ENCODE data around the gene SETD3. TPM values are rescaled to one million over a fixed set of nuclear protein-coding genes. Genes with fewer than 3 reads are reported as not detected.

SETD3 gene
- total RNA-seq, 1 donor from 2014 or later = 49.1 TPM

DNA sequence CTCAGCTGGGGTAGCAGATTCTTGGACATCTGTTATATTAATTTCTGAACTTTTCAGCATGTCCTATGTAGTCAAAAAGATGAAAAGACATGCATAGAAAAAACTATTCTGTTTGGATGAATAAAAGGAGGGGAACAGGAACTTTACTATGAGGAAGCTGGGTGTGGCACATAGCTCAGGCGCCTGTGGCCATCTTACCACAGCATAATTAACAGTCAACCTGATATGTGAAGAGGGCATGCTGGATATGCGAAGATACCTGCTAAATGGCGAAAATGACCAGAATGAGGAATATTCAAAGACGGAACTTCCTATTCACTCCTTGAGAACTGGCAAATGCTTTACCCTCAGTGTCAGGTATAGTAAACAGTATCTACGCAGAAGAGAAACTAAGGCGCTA, 18.4 kb downstream of the SETD3 start:
- H3K4me1 Mint-ChIP-seq (ENCODE audit: unreplicated experiment) = peaks cover 4% of the 10 kb centered on the region
- no peak overlapping the region for H3K4me3 Mint-ChIP-seq (ENCODE audit: unreplicated experiment)
- no peaks in the 10 kb centered on the region for H3K27me3 Mint-ChIP-seq (ENCODE audit: unreplicated experiment)
- peaks cover 26% of the 10 kb centered on the region for H3K36me3 Mint-ChIP-seq (ENCODE audit: unreplicated experiment)
- no peak overlapping the region for H3K27ac Mint-ChIP-seq (ENCODE audit: unreplicated experiment)
- DNase-seq (ENCODE audit: extremely low spot score, unreplicated experiment) = no peak
- TF ChIP-seq, protein P1, sequence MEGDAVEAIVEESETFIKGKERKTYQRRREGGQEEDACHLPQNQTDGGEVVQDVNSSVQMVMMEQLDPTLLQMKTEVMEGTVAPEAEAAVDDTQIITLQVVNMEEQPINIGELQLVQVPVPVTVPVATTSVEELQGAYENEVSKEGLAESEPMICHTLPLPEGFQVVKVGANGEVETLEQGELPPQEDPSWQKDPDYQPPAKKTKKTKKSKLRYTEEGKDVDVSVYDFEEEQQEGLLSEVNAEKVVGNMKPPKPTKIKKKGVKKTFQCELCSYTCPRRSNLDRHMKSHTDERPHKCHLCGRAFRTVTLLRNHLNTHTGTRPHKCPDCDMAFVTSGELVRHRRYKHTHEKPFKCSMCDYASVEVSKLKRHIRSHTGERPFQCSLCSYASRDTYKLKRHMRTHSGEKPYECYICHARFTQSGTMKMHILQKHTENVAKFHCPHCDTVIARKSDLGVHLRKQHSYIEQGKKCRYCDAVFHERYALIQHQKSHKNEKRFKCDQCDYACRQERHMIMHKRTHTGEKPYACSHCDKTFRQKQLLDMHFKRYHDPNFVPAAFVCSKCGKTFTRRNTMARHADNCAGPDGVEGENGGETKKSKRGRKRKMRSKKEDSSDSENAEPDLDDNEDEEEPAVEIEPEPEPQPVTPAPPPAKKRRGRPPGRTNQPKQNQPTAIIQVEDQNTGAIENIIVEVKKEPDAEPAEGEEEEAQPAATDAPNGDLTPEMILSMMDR (IDR thresholded peaks at IDR 0.05) = no peak
- no peaks in the 10 kb centered on the region for H3K9me3 Mint-ChIP-seq (ENCODE audit: unreplicated experiment)

DNA sequence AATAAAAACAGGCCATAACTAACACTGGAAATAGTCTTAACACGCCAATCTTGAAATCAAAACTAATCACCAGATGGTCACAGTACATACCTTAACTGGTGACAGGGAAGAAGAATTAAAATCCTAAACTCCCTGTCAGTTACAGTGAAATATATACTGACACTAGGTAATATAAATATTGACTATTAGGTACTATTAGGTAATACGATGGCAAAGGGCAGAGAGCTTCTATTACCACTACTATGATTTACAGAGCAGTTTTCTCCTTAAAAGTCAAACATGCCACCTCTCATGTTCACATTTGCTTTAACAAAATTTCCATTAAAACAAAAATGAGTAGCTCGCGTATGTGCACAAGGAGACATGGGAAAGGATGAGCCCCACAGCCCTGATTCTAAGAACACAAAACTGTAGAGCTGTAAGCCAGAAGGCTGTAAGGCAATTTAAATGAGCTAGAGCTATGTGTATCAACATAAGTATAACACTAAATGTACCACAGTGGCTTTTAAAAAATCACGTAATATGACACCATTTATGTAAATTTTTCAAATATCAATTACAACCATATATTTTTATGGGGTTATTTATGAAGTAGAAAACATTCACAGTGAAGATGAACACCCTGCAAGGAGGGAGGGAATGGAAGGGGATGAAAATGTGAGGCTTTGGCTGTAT, 19.1 kb downstream of the SETD3 start:
- no peaks in the 10 kb centered on the region for H3K4me1 Mint-ChIP-seq (ENCODE audit: unreplicated experiment)
- DNase-seq (ENCODE audit: extremely low spot score, unreplicated experiment) = no peak
- no peak overlapping the region for H3K4me3 Mint-ChIP-seq (ENCODE audit: unreplicated experiment)
- H3K36me3 Mint-ChIP-seq (ENCODE audit: unreplicated experiment) = peaks cover 32% of the 10 kb centered on the region
- no peak overlapping the region for H3K27ac Mint-ChIP-seq (ENCODE audit: unreplicated experiment)
- TF ChIP-seq, protein P1 (IDR thresholded peaks at IDR 0.05) = no peak
- no peaks in the 10 kb centered on the region for H3K9me3 Mint-ChIP-seq (ENCODE audit: unreplicated experiment)
- H3K27me3 Mint-ChIP-seq (ENCODE audit: unreplicated experiment) = no peaks in the 10 kb centered on the region

DNA sequence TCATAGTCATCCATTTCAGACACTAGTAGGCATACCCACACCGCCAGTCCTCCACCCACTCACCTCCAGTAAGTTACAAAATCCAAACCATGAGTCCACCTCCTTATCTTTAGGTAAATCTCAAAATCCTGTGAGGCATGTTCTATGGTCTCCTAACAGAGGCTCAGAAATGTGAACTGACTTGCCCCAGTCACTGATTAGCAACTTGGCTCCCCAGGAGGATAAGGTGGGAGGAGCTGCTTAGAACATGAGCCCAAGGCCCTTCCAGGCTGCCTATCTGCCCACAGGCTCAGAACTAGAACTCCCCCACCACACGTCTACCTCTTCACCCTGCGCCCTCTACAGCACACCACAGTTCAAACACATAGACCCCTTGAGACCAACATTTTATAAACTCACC, 19.9 kb downstream of the SETD3 start:
- no peak overlapping the region for H3K27ac Mint-ChIP-seq (ENCODE audit: unreplicated experiment)
- DNase-seq (ENCODE audit: extremely low spot score, unreplicated experiment) = no peak
- no peaks in the 10 kb centered on the region for H3K27me3 Mint-ChIP-seq (ENCODE audit: unreplicated experiment)
- peaks cover 32% of the 10 kb centered on the region for H3K36me3 Mint-ChIP-seq (ENCODE audit: unreplicated experiment)
- no peaks in the 10 kb centered on the region for H3K9me3 Mint-ChIP-seq (ENCODE audit: unreplicated experiment)
- TF ChIP-seq, protein P1 (IDR thresholded peaks at IDR 0.05) = no peak
- no peaks in the 10 kb centered on the region for H3K4me1 Mint-ChIP-seq (ENCODE audit: unreplicated experiment)
- no peak overlapping the region for H3K4me3 Mint-ChIP-seq (ENCODE audit: unreplicated experiment)

DNA sequence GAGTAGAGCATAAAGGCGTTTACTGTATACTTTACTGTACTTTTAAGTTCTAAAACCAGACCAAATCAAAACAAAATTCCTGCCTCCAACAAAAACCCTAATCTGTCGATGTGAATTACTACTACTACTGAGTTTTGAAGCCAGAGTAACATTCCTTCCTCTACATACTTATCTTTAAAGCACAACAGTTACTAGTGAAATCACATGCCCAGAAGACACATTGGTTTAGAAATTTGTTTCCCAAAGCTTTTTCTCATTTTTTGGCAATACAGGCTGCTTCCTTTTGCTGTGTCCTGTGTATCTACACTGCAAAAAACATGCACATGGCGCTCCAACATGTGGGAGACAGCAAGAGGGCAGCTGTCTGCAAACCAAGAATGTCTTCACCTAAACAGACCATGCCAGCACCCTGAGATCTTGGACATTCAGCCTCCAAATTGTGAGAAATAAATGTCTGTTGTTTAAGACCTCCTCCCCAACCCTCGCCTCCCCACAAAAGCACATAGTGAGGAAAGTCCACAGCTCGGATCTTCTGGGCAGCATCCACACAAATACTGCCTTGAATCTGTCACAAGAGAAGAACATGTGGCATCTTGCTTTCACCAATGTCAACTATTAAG, 21.1 kb downstream of the SETD3 start:
- TF ChIP-seq, protein P1 (IDR thresholded peaks at IDR 0.05) = no peak
- H3K36me3 Mint-ChIP-seq (ENCODE audit: unreplicated experiment) = peaks cover 36% of the 10 kb centered on the region
- H3K4me3 Mint-ChIP-seq (ENCODE audit: unreplicated experiment) = no peak overlapping the region
- H3K4me1 Mint-ChIP-seq (ENCODE audit: unreplicated experiment) = peaks cover 7% of the 10 kb centered on the region
- no peaks in the 10 kb centered on the region for H3K9me3 Mint-ChIP-seq (ENCODE audit: unreplicated experiment)
- H3K27ac Mint-ChIP-seq (ENCODE audit: unreplicated experiment) = no peak overlapping the region
- no peak for DNase-seq (ENCODE audit: extremely low spot score, unreplicated experiment)
- no peaks in the 10 kb centered on the region for H3K27me3 Mint-ChIP-seq (ENCODE audit: unreplicated experiment)

DNA sequence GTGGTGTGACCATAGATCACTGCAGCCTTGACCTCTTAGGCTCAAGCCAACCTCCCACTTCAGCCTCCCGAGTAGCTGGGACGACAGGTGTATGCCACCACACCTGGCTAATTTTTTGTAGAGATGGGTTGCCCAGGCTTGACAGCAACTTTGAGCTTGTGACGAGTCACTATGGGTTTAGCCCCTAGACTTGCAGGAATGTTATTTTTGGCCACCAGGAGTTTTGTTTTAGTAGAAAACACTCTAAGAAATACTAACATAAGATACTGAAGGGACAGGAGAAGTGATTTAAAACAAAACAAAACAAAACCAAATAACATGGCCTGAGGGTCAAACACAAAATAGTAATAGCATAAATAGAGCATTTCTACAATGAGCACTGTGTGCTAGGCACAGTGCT, 26.4 kb downstream of the SETD3 start:
- DNase-seq (ENCODE audit: extremely low spot score, unreplicated experiment) = no peak
- Mint-ChIP-seq H3K27ac (ENCODE audit: unreplicated experiment) (peak overlapping the region; percentile 56), H3K36me3 (ENCODE audit: unreplicated experiment) (peaks cover 31% of the 10 kb centered on the region), H3K27me3 (ENCODE audit: unreplicated experiment) (no peaks in the 10 kb centered on the region), H3K9me3 (ENCODE audit: unreplicated experiment) (no peaks in the 10 kb centered on the region), H3K4me3 (ENCODE audit: unreplicated experiment) (no peak overlapping the region), H3K4me1 (ENCODE audit: unreplicated experiment) (peaks cover 14% of the 10 kb centered on the region)
- TF ChIP-seq, protein P1 (IDR thresholded peaks at IDR 0.05) = no peak
